NCI-H748 (cell line): Measurements from ENCODE around the gene ALS2.
"Not testable (repeated sequence)": the region's sequence is repeated elsewhere in the genome, so short reads cannot be mapped to it uniquely, and the experiment has no call there.

Experiments used
- DNase-seq: peaks from one replicate; lab custom pipeline; 2025; ENCODE audit not compliant: unreplicated experiment; lab: John Stamatoyannopoulos, UW

ALS2 gene

DNA sequence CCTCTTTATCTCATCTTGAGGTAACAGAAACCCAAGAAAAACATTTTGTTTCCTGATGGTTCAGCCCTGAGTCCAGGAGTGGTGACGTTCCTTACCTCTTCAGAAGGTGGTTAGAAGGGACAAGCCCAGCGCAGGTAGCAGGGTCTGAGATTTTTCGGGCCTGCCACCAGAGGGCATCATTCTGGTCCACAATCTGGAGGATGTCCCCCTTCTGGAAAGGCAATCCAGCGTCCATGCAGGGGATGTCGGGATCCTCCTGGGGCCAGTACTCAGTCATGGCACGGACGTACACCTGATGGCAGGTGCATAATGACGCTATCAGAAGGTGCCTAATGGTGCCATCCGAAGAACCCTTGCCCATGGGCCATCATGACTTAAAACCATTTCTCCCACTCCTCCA is 100.0 kb downstream of the ALS2 start:
- peak; percentile 63 for DNase-seq

DNA sequence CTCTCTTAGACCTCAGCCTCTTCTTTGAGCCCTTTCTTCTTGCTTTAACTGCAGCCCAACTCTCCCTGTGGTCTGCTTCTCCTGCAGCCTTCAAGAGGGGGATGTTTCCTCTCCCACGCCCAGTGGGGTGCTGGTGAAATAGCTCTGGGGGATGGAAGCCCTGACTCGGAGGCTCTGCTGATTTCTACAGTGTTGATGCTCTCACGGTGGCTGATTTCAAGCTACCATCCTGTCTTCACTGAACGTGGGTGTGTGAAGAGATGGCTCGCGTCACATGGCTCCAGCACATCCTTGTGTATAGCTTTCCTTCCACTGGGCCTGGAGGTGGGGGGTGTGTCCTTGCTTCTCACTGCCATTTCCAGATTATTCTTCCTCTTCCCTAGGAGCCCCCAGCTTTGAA is 102.3 kb downstream of the ALS2 start:
- DNase-seq = no peak

DNA sequence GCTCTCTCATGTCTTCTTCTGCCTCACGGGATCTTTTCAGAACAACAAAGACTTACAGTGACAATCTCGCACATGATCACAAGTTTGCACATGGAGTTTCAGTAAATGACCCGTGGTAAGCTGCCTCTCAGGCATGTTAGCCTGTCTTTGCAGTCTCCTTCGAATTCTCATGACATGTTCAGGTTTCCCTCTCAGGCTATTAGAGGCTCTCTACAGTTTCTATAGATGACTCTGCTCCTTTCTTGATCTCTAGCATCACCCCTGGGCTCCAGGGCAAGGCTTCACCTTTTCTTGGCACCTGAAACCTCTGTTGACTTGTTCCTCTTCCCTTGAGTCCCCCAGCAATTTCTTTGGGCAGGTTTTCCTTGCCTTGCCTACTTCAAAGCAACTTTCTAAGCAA is 105.3 kb downstream of the ALS2 start:
- no peak for DNase-seq

DNA sequence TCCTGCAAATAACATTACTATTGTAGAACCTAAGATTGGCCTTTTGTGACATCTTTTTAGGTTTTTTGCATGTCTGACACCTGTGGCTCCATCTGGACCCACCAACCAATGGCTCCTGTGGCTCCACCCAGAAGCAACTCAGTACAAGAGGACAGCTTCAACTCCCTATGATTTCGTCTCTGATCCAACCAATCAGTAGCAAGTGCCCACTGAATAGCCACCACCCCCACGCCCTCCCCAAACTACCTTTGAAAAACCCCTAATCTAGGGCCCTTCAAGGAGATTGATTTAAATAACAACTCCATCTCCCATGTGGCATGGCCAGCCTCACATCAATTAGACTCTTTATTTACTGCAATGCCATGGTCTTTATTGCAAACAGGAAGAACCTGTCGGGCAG is 105.9 kb downstream of the ALS2 start:
- peak; percentile 64 for DNase-seq

DNA sequence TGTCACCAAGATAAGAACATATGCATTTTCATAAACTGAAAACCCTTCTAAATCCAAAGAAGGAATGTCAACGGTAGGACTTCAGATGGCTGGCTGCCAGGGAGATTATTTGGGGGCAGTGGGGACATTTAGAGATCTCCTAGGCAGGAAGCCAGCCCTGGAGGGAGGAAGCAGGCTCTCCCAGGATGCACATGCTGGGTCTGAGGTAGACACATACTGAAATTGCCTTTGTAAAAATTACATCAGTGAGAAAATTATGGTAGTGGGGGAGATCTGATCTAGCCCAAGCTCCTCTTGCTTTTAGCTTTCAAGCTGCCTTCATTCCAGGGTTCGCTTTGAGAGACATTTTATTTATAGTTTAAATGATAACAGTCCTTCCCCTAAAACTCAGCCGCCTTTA is 106.4 kb downstream of the ALS2 start:
- DNase-seq = no peak

DNA sequence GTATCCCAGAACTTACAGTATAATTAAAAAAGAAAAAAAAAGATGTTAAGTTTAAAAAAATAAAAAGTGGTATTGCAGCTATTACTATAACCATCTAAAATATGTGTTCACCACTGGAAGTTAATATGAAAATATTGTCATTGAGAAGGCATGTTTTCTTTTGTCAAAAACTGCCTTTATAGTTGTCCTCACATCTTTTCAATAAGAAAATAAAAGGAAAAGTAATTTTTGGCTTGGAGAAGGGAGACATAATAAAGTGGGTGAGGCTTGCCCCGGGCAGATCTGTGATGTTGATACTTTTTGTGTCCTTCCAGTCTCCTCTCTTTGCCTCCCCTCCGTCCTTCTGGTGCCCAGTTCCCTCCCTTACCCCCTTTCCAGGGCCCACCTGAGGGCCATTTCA is 107.2 kb downstream of the ALS2 start:
- no peak for DNase-seq

DNA sequence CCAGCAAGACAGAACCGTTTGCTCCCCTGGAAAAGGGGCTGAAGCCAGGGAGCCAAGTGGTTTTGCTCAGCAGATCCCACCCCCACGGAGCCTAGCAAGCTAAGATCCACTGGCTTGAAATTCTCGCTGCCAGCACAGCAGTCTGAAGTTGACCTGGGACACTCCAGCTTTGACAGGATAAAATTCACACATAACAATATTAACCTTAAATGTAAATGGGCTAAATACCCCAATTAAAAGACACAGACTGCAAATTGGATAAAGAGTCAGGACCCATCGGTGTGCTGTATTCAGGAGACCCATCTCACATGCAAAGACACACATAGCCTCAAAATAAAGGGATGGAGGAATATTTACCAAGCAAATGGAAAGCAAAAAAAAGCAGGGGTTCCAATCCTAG is 109.5 kb downstream of the ALS2 start:
- DNase-seq = not testable (repeated sequence)

DNA sequence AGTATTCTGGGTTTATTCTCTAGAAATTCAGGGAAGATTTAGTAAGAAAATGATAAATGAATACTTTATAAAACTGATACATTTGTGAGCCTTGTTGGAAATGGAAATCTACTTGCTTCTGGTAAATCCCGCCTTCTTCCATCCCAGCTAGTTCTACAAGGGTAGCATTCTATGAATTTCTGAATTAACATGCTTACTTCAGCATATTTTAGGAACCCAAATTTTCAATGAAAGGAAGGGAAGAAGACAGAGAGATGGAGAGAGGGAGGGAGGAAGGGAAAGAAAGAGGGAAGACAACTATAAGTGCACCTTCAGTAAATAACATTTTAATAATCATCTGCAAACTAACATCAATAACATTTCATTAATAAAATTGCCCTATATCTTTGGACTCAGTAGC is 110.9 kb downstream of the ALS2 start:
- DNase-seq = no peak

DNA sequence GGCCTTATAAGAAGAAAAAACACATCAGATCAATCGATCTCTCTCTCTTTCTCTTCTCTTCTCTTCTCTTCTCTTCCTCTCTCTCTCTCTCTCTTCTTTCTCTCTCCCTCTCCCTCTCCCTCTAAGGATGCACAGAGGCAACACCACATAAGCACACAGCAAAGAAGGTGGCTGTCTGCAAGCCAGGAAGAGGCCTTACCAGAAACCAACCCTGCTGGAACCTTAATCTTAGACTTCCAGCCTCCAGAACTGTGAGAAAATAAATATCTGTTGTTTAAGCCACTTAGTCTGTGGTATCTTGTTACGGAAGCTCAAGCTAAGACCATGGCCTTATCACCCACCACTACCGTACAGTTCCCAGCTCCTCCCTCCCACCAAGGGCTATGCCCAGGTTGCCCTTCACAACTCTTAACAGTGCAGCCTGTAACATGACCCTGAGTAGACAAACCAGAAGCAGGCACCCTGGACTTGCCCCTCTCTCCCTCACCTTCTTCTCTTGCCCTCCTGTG is 112.3 kb downstream of the ALS2 start:
- no peak for DNase-seq

DNA sequence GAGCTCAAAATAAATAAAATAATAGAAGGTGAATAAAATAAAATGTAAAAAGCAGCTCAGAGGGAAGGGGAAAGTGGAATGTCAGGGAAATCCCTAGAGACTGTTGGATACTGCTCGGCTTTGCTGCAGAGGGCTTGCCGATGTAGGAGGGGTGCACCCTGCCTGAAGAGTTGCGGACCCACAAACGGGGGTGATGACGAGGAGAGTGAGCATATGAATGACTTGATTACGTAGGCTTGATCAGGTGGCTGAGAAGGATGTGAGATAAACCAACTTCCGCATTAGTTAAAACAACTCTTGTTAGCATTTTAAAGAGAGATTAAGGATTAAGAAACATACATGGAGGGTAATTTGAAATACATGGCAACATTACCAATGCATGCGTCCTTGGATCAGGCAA is 116.4 kb downstream of the ALS2 start:
- DNase-seq = no peak

DNA sequence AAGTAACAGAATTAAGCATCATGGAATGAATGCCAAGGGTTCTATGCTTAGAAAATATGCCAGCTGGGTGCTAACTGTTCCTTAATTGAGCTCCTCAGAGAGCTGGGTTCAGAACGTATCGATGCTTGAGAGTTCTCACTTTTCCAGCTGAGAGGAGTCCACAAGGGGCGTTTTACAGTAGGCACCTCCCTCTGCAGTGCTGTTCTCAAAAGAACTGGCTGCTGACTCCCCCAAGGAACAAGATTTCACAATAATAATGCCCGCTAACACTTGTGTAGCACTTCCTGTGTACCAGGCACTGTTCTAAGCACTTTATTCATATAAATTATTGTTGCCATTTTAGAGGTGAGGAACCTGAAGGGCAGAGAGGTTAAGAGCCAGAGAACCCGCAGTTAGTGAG is 119.4 kb downstream of the ALS2 start:
- no peak for DNase-seq

DNA sequence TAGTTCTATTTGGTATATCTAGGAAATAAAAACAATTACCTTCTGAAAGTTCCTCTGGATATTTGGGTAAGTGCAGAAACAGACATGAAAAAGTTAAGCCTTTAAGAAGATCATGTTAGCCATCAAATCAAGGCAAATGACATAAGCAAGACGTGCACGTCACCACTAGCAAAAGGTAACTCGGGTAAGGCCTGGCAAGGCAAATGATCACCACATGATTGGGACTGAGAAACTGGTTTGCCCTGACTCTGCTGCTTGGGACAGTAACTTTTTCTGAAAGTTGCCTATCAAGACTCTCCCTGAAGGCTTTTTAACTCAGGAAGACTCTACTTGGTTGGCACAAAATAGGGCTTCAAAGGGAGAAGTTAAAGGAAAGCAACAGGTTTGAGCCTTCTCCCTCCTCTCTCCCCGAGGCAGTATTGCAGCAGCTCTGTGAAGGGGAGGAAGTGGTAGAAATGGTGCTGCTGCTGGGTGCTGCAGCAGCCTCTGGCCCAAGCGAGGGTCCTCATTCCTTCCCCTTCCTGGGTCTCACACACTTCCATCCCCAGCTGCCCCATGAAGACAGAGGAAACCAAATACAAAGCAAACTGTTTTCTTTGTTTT is 120.3 kb downstream of the ALS2 start:
- no peak for DNase-seq

DNA sequence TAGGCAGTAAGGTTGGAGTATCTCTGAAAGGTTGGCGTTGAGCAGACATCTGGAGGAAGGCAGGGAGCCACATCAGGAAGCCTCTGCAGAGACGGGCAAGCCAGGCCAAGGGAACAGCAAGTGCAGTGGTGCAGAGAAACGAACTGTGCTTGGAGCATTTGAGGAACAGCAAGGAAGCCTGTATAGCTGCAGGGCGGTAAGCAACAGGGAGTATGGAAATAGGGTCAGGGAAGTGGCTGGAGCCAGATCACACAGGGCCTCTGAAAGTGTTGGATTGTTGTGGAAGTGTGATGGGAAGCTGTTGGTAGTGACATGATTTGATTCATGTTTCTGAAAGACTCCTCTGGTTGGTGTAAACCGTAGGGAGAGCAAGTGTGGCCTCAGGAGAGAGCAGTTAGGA is 124.0 kb downstream of the ALS2 start:
- DNase-seq = no peak

DNA sequence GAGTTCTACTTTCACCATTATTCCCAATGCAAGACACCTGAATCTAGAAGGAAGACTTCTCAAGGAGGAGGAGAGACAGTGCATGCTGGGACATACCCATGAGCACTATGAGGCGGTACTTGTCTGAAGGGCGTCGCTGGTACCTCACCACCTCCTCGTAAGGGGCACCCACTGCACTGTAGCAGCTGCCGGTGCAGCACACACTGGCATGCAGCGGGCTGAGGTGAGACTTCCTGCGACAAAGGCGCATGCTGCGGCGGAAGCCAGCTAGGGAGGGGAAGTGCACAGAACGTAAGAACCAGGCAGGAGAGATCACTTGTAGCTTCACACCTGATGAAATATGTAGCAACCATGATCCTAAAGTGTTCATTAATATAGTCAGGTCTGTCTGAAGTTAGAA is 124.6 kb downstream of the ALS2 start:
- no peak for DNase-seq

DNA sequence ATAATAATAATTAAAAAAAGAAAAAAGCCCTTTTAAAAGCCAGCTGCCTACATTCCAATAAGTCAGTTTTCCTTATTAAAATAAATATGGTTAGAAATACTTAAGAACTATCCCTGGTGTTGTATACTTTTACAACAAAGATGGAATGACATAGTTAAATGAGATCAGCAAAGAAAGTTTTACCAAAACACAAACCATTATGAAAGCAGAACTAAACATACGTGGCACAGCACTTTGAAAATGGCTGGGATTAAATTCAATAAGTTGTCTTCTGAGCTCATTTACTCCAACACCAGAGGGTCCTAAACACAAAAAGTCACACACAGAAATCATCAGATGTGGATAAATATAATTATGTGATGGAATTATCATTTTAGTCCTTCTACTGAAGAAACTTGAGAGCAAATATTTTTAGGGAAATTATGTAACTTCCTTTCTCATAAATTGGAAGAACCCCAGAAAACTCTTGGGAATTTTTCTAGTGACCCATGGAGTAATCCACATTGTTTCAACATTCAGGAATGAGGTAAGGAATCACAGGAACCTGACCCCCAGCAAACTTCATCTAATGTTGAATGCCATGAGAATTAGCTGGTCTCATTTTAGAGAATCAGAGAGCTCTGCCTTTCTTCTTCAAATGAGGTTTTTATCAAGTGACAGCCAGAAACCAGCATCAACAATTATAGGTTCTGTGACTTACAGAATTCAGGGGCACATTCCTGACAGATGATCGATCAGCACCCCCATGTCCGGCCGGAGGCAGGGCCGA is 125.9 kb downstream of the ALS2 start:
- no peak for DNase-seq

DNA sequence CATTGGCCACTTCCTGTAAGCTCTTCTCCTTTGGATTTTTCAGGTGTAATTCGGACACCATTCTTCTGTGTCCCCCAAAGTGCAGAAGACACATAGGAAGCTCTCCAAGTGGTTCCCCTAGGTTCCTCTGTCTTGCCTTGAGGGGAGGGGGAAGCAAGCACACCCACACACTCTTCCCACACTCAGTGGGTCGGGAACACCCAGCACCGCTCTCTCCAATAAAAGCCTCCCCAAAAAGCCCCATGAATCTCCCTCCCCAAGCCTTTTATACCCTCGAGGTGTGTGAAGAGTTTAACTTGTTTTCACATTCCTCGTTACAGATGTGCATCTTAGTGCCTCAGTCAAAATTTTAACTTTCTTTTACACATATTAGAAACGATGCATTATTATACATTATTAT is 127.5 kb downstream of the ALS2 start:
- no peak for DNase-seq
